ENCODE data around the gene CHP1.
A peak's percentile ranks its signal among the peaks of the same experiment; 100 is the strongest.
"Not testable (repeated sequence)": the region's sequence is repeated elsewhere in the genome, so short reads cannot be mapped to it uniquely, and the experiment has no call there.

CHP1 gene

DNA sequence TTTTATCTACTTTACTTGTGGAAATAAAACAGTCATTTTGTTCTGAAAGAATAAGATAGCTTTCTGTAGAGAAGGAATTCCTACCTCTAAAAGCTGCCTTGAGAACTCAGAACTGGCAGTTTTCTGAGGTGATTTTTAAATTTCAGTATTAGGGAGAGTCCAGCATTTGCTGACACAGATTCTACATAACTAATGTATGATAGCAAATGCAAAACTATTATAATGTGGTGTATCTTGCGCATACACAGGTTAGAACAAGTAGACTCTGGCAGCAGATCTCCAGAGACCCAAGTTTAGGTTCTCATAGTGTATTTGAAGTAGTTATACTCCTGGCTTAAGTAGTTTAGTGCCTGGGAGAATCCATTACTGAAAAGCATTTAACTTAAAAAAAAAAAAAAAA, 70.5 kb downstream of the CHP1 start:
- H3K36me3 Mint-ChIP-seq, result peaks cover 57% of the 10 kb centered on the region
- H3K4me3 Mint-ChIP-seq, result no peak overlapping the region
- peaks cover 8% of the 10 kb centered on the region for H3K4me1 Mint-ChIP-seq
- DNase-seq (ENCODE audit: low spot score in 2 of 2) (no peak), ATAC-seq (no peak)
- no peak overlapping the region for H3K27ac Mint-ChIP-seq
- H3K9me3 Mint-ChIP-seq, result no peaks in the 10 kb centered on the region

DNA sequence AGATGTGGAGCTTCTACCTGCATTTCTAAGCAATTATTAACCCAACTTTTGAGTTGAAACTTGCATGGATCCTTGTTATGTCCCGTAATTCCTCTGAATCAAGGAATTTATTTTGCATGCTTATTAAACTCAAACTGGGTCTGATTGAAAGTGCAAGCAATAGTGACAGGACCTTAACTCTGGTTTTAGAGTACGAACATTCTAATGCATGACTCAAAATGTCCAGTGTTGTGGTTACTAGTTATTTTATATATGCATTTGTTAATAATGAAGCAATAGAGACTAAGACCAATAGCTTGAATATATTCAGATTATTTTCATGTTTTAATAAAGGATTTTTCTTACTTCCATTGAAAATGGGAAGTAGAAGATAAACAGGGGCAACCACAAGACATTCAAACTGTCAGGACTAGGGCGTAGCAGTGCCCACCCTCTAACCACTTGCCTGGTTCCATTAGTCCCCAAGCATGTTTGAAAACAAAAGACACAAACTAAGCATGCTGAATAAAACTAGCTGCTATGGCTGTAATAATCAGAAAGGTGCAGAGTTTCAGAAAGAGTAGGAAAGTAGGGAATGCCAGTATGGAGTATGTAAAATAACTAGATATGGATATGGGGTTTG, 73.2 kb downstream of the CHP1 start:
- peak overlapping the region; percentile 64 for H3K27ac Mint-ChIP-seq
- peaks cover 8% of the 10 kb centered on the region for H3K4me1 Mint-ChIP-seq
- ATAC-seq (no peak), DNase-seq (ENCODE audit: low spot score in 2 of 2) (no peak)
- no peak overlapping the region for H3K4me3 Mint-ChIP-seq
- H3K9me3 Mint-ChIP-seq, result no peaks in the 10 kb centered on the region
- peaks cover 47% of the 10 kb centered on the region for H3K36me3 Mint-ChIP-seq

DNA sequence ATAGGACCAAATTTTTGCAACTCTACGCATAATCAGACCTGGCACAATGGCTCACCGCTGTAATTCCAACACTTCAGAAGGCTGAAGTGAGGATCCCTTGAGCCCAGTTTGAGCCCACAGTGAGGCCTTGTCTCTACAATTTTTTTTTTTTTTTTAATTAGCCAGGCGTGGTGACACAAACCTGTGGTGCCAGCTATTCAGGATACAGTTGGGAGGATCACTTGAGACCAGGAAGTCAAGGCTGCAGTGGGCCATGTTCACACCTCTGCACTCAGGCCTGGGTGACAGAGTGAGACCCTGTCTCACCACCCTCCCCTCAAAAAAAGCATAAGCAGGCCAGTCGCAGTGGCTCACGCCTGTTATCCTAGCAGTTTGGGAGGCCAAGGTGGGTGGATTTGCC, 76.6 kb downstream of the CHP1 start:
- no peaks in the 10 kb centered on the region for H3K4me1 Mint-ChIP-seq

DNA sequence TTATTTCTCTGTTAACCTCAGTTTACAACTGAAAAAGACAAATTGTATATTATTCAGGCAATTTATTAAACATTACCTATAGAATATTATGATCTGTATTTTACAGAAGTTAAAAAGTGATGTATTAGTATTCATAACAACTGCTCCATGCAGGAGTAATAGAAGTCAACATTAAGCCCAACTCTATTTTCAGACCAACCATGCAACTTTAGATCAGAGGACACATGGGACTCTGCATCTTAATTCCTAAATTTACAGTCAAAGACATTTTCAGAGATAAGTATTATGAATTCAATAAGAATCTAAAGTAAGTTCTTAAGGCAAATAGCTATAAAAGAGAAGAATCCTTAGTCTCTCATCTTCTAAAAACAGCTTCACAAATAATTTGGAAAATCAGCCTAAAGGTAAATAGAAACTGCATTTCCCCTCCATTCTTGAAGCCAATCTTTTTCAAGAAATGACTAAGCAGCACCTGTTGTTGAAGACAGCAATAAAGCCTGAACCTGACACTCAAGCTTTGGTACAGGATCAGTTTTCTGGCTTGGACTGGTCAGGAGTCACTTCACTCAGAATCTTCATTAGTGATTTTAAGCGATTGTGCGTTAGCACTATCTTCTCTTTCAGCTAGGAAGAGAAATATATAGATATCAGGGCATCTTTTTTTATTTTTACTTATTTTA, 78.3 kb downstream of the CHP1 start:
- Mint-ChIP-seq H3K36me3 (peaks cover 51% of the 10 kb centered on the region), H3K4me3 (no peak overlapping the region), H3K4me1 (no peaks in the 10 kb centered on the region), H3K9me3 (no peaks in the 10 kb centered on the region), H3K27ac (no peak overlapping the region)
- ATAC-seq (no peak), DNase-seq (ENCODE audit: low spot score in 2 of 2) (no peak)

More for the DNA sequence above, 76.6 kb downstream of the CHP1 start:
- DNase-seq (ENCODE audit: low spot score in 2 of 2) (no peak), ATAC-seq (no peak)
- H3K27ac Mint-ChIP-seq, result no peak overlapping the region
- H3K9me3 Mint-ChIP-seq, result no peaks in the 10 kb centered on the region
- no peak overlapping the region for H3K4me3 Mint-ChIP-seq
- peaks cover 46% of the 10 kb centered on the region for H3K36me3 Mint-ChIP-seq

DNA sequence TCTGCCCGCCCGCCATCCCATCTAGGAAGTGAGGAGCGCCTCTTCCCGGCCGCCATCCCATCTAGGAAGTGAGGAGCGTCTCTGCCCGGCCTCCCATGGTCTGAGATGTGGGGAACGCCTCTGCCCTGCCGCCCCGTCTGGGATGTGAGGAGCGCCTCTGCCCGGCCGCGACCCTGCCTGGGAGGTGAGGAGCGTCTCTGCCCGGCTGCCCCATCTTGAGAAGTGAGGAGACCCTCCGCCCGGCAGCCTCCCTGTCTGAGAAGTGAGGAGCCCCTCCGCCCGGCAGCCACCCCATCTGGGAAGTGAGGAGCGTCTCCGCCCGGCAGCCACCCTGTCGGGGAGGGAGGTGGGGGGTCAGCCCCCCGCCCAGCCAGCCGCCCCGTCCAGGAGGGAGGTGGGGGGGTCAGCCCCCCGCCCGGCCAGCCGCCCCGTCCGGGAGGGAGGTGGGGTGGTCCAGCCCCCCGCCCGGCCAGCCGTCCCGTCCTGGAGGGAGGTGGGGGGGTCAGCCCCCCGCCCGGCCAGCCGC, 89.8 kb downstream of the CHP1 start:
- H3K4me3 Mint-ChIP-seq, H3K9me3 Mint-ChIP-seq, ATAC-seq, H3K27ac Mint-ChIP-seq, H3K4me1 Mint-ChIP-seq: not testable (repeated sequence)
- peak in 1 of 2 donors; percentile 40 for DNase-seq (ENCODE audit: low spot score in 2 of 2)
- peaks cover 35% of the 10 kb centered on the region for H3K36me3 Mint-ChIP-seq

DNA sequence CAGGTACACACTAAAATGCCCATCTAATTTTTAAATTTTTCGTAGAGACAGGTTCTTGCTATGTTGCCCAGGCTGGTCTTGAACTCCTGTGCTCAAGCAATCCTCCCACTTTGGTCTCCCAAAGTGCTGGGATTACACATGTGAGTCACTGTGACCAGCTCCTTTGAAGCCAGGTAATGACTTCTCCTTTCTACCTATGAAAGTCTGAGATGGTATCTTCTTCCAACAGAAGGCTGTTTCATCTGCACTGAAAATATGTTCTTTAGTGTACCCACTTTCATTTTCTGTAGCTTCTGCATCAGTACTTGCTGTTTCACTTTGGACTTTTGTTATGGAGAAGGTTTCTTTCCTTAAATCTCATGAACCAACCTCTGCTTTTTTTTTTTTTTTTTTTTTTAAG, 92.5 kb downstream of the CHP1 start:
- peaks cover 24% of the 10 kb centered on the region for H3K36me3 Mint-ChIP-seq
- no peak overlapping the region for H3K4me3 Mint-ChIP-seq
- H3K4me1 Mint-ChIP-seq, result no peaks in the 10 kb centered on the region
- DNase-seq (ENCODE audit: low spot score in 2 of 2), result no peak
- no peak for ATAC-seq
- peak overlapping the region; percentile 78 for H3K27ac Mint-ChIP-seq
- no peaks in the 10 kb centered on the region for H3K9me3 Mint-ChIP-seq

DNA sequence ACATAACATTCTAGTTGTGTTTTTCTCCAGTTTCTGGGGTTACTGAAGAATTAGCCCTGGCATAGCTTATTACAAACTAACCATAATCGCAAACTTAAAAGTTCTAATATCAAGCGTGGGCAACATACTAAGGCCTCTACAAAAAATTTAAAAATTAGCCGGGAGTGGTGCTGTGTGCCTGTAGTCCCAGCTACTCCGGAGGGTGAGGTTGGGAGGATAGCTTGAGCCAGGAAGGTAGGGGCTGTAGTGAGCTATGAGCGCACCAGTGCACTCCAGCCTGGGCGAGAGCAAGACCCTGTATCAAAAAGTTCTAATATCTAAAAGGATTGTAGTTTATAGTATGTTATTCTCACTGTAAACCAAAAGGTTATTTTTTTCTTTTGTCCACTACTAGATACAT, 100.2 kb downstream of the CHP1 start:
- peak overlapping the region; percentile 97 for H3K4me3 Mint-ChIP-seq
- H3K9me3 Mint-ChIP-seq, result no peaks in the 10 kb centered on the region
- H3K4me1 Mint-ChIP-seq, result peaks cover 20% of the 10 kb centered on the region
- no peak for ATAC-seq
- H3K36me3 Mint-ChIP-seq, result peaks cover 25% of the 10 kb centered on the region
- peak overlapping the region; percentile 98 for H3K27ac Mint-ChIP-seq
- DNase-seq (ENCODE audit: low spot score in 2 of 2), result no peak

All from stimulated activated effector memory CD8-positive, alpha-beta T cell treated with anti-CD3 and anti-CD28 coated beads, Interleukin-12 subunit alpha, Interleukin-12 subunit beta, amount 100 ng/mL, for 72 hours (primary cell).